GM12878 (cell line): Measurements from ENCODE around the gene SSRP1.
A peak's percentile ranks its signal among the peaks of the same experiment; 100 is the strongest.

Experiments
- ATF2 ChIP-seq: IDR thresholded peaks from 2 replicates; pipeline ENCODE4 v1.6.1; 2012; ENCODE audit warnings: low read length, inconsistent platforms
- CTCF ChIP-seq, 3 experiments: IDR thresholded peaks in 2 of 3; conservative IDR thresholded peaks in 1 of 3; 2 replicates each; pipeline ENCODE4 v1.5.1; 2011; ENCODE audit warnings: low read depth in 3 of 3, low read length in 3 of 3, mild to moderate bottlenecking in 3 of 3, control low read depth in 2 of 3, moderate library complexity in 2 of 3, inconsistent platforms in 1 of 3, mixed read lengths in 1 of 3; ENCODE audit not compliant: control insufficient read depth in 2 of 3, insufficient read depth in 1 of 3; ENCODE audit errors: extremely low read depth in 1 of 3
- EP300 ChIP-seq, 2 experiments: fragments of 150-350 bp in 1 of 2; IDR thresholded peaks; 2 replicates each; pipeline ENCODE4 v1.6.1; 2011 to 2012; ENCODE audit warnings: low read depth in 2 of 2, low read length in 2 of 2, borderline replicate concordance in 1 of 2, improper control_type of control experiment in 1 of 2, inconsistent platforms in 1 of 2; ENCODE audit not compliant: control insufficient read depth in 1 of 2
- EZH2 ChIP-seq: IDR thresholded peaks from 2 replicates; pipeline ENCODE4 v1.6.1; 2012; ENCODE audit warnings: low read depth, mild to moderate bottlenecking, control low read depth, inconsistent platforms, low read length, borderline replicate concordance; ENCODE audit not compliant: control insufficient read depth
- MXI1 ChIP-seq: fragments of 150-350 bp; IDR thresholded peaks from 2 replicates; pipeline ENCODE4 v1.6.1; 2011; ENCODE audit warnings: low read depth, mild to moderate bottlenecking, inconsistent platforms, low read length, improper control_type of control experiment
- POLR2A ChIP-seq: IDR thresholded peaks from 2 replicates; pipeline ENCODE4 v1.6.1; 2011; ENCODE audit warnings: low read depth, mild to moderate bottlenecking, low read length
- REST ChIP-seq: IDR thresholded peaks from 2 replicates; pipeline ENCODE4 v1.6.1; 2012; ENCODE audit warnings: mild to moderate bottlenecking, low read depth, low read length

GRCh38 chr11:57306940-57307565, 28.6 kb downstream of the SSRP1 start:
- TF ChIP-seq REST, result no peak
- 0 out of 2 replicates have a peak, but pooled peaks have one; percentile 24 for TF ChIP-seq POLR2A
- TF ChIP-seq EZH2, result no peak
- TF ChIP-seq ATF2, result no peak
- no peak for TF ChIP-seq CTCF (IDR thresholded peaks at IDR 0.05 in 2 of 3, conservative IDR thresholded peaks at IDR 0.05 in 1 of 3; ENCODE audit: control insufficient read depth in 2 of 3, extremely low read depth in 1 of 3, insufficient read depth in 1 of 3, low read depth in 3 of 3, low read length in 3 of 3)
- TF ChIP-seq EP300 (IDR thresholded peaks at IDR 0.05; ENCODE audit: borderline replicate concordance in 1 of 2, control insufficient read depth in 1 of 2, low read depth in 2 of 2, low read length in 2 of 2), result no peak
- TF ChIP-seq MXI1, result no peak
